NCI-H524 treated with DMSO at 0.1 percent for 48 hours (cell line): ENCODE data around the gene GIMAP5.

Experiments used
- DNase-seq: peaks from one replicate; lab custom pipeline; 2025; lab: John Stamatoyannopoulos, UW

GIMAP5 gene

GRCh38 chr7:150737265-150738055 is at the start of gene GIMAP5:
TSS of gene GIMAP5 (plus strand) at chr7:150737418. CDS start at chr7:150740885, 3,467 bp downstream.
- DNase-seq: no peak

GRCh38 chr7:150688630-150689029 is 48.6 kb upstream of the GIMAP5 start:
- DNase-seq: no peak

DNA sequence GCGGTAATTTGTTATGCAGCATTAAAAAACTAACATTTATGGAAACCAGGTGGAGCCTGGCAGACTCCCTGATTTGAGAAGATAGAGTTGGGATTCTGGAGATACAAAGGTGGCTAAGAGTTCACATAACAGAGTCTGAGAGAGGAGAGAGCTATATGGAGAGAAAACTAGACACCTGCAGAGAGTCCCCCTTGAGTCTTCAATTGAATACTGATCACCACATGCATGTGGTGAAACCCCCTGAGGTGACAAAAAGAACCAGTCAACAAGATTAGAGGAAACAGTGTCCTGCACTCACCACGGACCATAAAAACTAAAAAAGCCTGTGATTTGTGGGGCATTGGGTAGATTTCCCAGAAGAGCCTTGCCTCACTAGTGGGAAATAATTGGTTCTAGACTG is 41.6 kb upstream of the GIMAP5 start:
- no peak for DNase-seq

DNA sequence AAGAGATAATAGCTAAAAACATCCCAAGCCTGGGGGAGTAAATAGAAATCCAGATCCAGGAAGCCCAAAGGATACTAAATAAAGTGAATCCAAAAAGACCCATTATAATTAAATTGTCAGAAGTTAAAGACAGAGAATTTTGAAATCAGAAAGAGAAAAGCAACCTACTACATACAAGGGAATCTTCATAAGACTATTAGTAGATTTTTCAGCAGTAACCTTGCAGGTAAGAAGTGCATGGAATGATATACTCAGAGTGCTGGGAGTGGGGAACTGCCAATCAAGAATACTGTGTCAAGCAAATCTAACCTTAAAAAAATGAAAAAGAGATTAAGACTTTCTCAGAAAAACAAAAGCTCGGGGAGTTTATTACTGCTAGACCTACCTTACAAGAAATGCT is 34.0 kb upstream of the GIMAP5 start:
- no peak for DNase-seq

- no peak for DNase-seq
These were observed 21.9 kb upstream of the GIMAP5 start for GRCh38 chr7:150715293-150715692.

DNA sequence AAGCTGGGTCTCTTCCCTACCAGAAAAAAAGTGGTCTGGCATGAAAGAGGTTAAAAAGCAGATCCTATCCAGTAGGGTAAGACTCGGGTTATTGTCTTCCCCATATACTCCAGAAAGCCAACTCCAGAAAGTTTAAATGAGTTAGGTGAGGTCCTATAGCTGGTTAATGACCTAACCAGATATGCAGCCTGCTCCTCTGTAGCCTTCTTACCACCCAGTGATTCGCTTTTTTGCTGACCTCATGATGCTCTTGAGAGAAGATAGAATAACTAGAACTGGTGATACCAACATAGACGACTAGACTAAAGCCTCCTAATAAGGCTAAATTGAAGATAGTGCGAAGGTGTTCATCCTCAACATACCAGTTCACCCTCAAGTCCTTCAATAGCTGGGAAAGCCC is 21.5 kb upstream of the GIMAP5 start:
- no peak for DNase-seq

DNA sequence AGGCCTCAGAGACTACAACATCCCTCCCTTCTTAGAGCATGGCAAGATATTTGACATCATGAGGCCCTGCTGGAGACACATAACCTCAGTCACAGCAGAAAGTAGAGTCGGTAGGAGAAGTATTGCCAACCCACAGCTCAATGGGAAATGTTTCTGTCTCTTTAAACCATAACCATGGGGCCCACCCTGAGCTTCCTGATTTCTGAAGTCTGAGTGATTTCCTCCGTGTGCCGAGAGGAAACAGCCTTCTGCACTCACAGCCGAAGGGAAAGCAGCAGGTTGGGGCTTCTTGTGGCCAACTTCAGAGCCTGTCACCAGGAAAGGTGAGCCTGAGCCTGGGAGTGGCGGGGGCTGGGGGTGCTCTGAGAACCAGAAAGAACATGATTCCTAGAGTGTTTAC is 20.9 kb upstream of the GIMAP5 start, which contains the start of gene GIMAP1:
GIMAP1 (plus strand) TSS at position 246 of the 400 bp plus-strand sequence. CDS start 2,435 bp downstream, outside the sequence.
- no peak for DNase-seq

DNA sequence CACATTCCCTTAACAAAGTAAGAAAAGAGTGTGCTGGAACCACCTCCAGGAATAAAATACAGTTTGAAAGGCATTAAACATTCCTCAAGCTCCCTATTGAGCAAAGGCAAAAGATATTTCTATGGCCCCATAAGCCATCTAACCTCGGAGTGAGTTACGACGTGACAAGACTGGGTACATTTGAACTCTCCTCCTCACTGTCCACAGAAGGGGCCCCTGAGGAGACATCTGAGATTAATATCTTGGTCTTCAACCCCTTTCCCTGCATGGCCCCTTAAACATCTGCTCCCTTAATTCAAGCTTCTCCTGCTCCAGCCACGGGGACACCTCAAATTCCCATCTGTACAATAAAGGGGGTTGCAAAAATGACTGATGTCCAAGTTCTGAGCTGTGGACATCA is 20.3 kb upstream of the GIMAP5 start:
- no peak for DNase-seq

GRCh38 chr7:150717814-150718420 is 19.3 kb upstream of the GIMAP5 start:
- no peak for DNase-seq

DNA sequence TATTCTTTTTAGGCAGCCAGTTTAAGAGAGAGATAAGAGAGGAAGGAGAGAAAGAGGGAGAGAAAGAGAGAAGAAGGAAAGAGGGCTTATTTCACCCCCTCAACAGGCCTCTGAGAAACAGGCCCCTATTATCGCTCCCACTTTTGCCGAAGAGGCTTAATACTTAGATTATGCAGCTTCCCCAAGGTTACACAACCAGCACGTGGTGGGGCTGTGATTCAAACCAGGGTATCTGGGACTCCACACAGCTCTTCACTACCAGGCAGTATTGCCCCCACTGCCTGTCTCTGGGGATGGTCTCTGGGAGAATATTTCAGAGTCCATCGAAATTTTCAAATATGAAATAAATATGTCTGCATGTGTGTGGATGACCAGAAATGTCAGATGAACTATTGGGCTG is 17.8 kb upstream of the GIMAP5 start:
- no peak for DNase-seq

- no peak for DNase-seq
These were observed 17.0 kb upstream of the GIMAP5 start for GRCh38 chr7:150719960-150720891.

DNA sequence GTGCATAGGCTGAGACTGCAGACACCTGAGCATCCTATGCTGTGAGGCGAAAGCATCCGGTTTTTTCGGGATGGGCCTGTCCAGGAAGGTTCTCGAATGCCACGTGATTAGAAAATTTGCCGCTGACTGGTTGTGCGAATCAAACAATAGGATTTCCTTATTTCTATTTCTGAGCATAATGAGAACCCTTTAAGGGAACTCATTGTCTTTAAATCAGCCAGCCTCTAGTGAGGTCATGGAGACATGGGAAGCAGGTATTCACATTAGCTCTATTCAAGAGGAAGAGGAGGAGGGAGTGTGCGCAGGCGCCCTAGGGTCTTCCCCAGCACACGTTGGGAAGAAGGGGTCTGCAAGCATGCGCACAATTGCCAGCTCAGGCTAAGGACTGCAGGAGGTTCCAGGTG is 15.2 kb upstream of the GIMAP5 start:
- no peak for DNase-seq

- no peak for DNase-seq
These were observed 14.7 kb upstream of the GIMAP5 start for GRCh38 chr7:150722431-150722931.

- no peak for DNase-seq
These were observed 13.8 kb upstream of the GIMAP5 start for GRCh38 chr7:150723467-150723866.

GRCh38 chr7:150727381-150727780 is 9.8 kb upstream of the GIMAP5 start:
- DNase-seq: no peak

- DNase-seq: no peak
These were observed 9.2 kb upstream of the GIMAP5 start for GRCh38 chr7:150728011-150728410.

DNA sequence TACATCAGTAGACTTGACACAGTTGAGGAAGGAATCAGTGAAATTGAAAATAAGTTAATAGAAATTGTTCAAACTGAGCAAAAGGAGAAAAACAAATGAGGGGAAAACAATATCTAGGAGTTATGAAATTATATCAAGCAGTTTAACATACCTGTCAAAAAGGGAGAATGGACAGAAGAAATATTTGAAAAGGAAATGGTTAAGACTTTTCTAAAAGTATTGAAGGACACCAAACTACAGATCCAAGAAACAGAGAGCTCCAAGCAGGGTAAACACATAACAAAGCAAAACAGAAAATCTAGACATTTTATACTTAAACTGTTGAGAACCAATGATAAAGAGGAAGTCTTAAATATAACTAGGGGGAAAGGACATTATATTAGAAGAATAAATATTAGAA is 8.6 kb upstream of the GIMAP5 start:
- no peak for DNase-seq

DNA sequence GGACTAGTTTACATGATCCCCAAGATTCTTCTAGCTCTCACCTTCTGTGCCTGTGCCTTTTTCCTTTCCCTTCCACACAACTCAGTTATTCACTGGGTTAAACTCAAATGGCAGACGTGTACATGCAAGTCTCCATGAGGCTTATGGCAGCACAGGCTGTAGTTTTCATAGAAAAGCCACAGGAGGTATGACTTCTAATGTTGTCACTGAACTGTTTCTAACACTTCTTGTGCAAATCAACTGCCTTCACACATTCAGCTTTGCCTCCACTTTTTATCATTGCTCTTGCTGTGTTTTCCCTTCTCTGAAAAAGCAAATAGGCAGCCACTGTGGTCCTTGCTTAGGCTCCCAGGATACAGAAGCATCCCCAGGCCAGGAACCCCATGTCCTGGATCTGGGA is 5.3 kb upstream of the GIMAP5 start:
- DNase-seq: no peak

DNA sequence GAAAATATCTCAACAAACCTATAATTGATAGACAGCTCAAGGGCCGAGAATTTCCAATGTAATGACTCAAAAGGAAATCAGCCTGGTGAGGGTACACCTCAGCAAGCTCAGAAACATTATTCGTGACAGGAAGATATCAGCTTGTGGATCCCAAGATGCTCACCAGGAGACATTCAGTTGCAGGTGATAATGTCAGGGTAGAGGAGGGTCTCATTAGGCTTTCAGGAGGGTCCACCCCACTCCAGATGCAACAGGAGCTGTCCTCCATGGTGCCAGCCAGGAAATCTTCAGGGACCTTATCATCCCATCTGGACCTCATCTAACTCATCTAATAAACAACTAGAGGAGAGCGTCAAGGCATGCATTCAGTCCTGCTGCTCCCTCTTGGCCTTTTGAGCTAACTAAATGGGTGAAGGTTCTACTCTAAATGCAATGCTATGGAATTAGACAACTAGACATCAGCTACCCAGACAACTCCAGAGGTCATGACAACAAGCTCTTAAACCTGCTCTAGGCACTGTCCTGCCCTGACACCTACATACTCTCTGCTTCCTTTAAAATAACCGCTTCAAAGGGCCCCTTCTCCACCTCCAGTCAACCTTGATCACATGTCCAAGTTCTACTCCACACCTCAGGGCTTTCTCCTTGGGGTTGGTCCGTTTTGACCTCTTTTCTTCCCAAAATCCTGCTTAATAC is 4.3 kb upstream of the GIMAP5 start:
- DNase-seq: no peak

DNA sequence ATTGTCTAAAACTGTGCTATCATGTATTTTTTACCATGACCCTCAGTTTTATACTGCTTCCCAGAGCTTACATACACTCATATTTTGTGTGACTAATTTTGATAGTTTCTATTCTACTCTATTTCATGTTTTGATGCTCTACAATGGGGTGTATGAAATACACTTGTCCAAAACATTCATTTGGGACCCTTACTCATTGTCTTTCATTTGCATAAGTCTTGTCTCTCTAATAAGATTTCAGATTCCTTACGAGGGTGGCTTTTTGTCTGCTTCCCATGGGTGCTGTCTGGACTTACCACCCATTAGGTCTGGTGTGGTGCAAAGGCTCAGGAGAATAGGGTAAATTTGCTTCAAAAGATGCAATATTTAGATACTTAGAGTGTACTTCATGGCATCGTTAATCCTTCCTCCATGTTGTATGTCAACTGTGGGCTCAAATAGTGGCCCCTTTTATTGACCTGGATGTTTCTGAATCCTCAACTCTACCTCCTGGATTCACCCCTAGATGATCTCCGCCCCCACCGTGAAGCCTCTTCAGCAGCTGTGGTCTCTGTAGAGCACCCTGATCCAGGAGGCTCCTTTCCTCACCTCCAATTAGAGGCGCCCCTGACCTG is 3.6 kb upstream of the GIMAP5 start:
- no peak for DNase-seq

DNA sequence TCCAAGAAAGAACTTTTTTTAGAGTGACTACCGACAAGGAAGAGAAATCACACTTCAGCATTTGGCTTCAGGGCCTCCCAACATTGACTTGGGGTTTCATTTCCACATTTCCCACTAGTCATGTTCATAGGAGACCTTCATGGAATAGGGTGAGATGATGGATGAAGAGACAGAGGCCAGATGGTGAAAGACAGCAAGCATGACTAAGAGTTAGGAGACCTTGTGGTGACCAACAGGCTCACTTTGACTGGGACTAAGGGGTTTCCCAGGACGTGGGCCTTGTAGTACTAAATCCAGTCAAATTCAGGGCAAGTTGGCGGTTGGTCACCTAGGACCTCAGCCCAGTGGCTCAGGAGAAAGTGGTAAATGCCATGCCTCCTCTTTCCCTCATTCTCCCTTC is 3.0 kb upstream of the GIMAP5 start:
- no peak for DNase-seq
